Measurements from ENCODE around the gene DRD3.

GRCh38 chr3:114151091-114151490 lies 27.8 kb downstream of the DRD3 start:
- TF ChIP-seq EZH2 (IDR thresholded peaks at IDR 0.05; ENCODE audit: insufficient read depth, poor library complexity, severe bottlenecking) (no peak), EZH2phosphoT487 (IDR thresholded peaks at IDR 0.05; ENCODE audit: insufficient read depth, low read depth) (no peak)

Measured in GM23248 (cell line).